ENCODE data around the gene STK24.

The STK24 gene

DNA sequence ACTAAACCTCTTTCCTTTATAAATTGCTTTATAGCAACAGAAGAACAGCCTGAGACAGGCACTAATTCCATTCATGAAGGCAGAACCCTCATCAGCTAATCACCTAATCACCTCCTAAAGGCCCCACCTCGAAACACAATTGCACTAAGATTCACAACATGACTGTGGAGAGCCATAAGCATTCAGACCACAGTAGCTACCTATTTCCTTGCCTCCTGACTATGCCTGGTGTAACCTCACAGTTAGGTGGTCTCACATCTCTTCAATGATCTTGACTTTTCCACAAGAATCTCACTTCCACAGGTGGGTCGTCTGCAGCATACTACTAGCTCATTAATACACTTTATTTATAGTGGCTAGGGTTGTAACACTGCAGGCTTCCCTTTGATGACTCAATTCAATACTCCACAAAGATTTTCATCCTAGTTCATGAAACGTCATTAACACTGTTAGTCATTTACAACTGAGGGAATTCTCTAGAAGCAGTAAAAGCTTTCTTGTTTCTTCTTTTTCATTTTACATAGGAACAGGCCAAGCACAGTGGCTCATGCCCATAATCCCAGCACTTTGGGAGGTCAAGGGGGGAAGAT, 27.1 kb downstream of the STK24 start:
- DNase-seq, result peak; percentile 62

DNA sequence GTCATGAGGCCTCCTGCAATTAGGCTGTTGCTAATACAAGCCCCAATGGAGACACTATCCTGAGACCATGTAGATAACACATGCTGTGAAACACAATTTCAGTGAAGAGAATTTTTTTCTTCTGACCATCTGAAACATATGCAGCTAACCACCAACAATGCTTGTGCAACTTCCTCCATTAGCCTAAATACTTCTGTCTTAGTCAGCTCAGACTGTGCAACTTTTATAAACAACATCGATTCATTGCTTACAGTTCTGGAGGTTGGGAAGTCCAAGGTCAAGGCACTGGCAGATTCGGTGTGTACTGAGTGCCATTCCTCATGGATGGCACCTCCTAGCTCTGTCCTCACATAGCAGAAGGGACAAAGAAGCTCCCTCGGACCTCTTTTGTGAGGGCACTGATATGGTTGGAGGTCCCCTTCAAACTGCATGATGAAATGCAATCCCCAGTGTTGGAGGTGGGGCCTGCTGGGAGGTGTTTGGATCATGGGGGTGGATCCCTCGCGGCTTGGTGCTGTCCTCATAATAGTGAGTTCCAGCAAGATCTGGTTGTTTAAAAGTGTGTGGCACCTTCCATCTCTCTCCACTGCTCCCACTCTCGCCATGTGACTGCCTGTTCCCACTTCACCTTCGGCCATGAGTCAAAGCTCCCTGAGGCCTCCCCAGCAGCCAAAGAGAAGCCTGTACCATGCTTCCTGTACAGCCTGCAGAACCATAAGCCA, 27.7 kb downstream of the STK24 start:
- DNase-seq, result no peak

DNA sequence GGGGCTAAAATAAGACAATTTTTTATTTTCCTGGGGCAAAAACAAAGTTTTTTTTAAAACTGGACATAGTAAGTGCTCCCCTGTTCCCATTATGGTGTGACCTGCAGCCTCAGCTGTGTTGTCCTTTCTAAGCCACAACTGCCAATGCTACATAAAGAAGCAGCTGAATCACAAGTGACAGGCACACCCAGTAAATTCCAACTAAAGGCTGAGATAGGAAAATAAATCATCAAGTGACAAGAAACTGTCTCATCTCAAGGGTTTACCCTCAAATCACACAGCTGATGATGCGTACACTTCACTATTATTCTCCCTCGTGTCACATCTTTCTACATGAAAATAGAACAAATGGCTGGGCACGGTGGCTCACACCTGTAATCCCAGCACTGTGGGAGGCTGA, 28.7 kb downstream of the STK24 start:
- DNase-seq, result no peak

DNA sequence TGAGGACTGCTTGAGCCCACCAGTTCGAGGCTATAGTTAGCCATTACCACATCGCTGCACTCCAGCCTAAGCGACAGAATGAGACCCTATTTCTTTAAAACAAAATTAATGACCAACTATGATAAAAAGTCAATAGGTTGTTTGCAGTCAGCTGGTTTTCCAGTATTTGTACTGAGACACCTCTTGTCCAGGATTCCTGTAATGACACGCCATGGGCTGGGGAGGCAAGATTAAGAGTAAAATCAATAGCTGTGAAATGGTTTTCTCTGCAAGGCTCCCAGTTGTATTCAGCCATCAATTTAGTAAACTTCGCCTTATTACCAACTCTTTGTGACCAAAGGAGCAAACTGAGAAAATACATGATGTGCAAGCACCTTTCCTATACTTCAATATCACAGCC, 29.5 kb downstream of the STK24 start:
- no peak for DNase-seq

DNA sequence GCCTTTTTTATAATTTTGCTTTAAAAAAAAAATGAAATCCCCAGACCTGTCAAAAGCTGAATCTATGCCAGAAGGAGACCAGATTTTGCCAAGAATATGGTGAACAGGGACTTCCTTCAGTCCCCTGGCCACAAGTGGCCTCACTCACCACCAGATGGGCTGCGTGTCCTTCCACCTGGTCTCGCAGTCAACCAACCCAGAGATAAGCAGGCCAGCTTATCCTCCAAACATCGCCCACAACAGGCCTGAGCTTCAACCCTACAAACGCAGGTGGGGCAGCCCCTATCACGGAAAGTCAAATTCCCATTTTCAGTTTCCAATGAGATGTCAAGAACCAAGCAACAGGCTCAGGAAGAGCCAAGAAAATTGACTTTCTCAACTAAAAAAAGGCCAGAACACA, 30.5 kb downstream of the STK24 start:
- DNase-seq, result no peak

DNA sequence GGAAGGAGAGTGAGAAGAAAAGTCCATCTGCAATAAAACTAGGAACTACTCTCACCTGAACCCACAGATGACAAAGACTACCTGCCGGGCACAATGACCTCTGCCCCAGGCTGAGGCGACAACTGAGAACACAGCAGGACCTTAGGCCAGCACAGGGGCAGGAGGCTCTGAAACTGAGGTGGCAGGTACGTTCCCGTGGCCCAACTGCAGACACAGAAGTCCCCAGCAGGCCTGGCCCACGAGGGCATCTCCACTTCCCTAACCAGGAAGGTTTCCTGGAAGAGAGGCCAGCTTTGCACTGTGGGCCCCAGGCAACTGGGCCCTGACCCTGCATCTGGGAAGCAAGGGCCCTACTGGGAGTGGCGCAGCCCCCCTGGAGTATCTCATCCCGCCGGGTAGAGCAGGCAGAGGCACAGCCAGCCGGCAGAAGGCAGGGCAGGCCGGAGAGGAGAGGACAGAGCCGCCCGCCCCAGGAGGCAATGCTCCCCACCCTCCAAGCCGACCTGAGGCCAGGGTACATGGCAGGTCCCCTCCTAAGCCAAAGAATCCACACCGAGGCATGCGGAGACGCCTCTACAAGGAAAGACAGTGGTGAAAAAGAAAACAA, 32.7 kb downstream of the STK24 start:
- no peak for DNase-seq

GRCh38 chr13:98543378-98544103, 33.4 kb downstream of the STK24 start:
- DNase-seq, result no peak

- DNase-seq, result peak; percentile 45
These were observed 34.1 kb downstream of the STK24 start for GRCh38 chr13:98542568-98543377.

DNA sequence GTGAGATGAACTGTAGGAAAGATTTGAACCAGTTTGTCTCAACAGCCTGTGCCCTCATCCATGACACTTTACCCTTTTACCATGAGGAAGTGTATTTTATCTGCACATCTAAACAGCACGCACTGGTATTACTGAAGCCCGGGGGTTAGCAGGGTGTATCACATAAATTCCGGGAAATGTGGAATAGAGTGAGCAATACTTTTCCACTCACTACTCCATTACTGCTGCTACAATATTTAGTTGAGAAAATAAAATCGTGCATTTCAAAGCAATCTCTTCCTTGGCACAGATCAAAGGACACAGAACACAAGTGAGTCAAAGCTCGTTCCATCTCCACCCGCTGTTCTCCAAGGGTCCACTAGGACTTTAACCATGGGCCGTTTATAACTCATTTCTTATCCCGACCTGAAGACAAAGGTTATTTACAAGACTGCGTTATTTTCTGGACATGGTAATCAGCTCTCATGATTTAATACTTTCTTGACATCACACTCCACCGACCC, 35.2 kb downstream of the STK24 start:
- DNase-seq, result no peak

- no peak for DNase-seq
These were observed 35.7 kb downstream of the STK24 start for GRCh38 chr13:98541191-98541590.

- no peak for DNase-seq
These were observed 36.4 kb downstream of the STK24 start for GRCh38 chr13:98540476-98540875.

DNA sequence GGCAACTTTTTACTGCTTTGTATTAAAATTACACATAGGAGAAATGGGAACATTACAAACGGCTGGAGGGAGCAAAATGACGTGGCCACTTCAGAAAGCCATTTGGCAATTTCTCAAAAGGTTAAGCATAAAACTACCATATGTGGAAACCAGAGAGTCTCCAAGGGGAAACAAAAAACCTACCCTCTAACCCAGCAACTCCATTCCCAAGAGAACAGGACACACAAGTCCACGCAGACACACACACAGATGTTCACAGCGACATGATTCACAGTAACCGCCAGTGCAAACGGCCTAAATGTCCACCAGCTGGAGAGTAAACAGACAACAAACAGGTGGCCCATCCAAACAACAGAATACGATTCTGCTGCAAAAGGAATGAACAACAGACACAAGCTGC, 37.2 kb downstream of the STK24 start:
- DNase-seq, result no peak

- DNase-seq, result no peak
These were observed 38.0 kb downstream of the STK24 start for GRCh38 chr13:98538876-98539275.

- no peak for DNase-seq
These were observed 39.2 kb downstream of the STK24 start for GRCh38 chr13:98537740-98538139.

DNA sequence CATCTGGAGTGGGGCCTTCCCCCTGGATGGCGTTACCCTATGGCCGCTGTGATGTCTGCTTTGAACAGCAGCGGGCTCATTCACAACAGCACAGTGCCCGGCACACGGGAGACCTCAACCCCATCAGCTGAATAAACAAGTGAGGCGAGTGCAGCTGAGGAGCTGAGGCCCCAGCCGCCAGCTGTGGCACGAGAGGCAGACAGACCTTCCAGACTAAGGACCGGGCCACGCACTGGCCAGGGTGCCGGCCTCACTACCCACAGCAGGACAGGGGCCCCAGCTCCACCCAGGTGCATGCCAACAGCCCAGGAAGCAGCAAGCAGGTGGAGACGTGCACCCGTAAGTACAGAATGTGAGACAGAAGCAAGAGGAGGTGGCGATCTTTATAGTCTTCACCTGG, 39.6 kb downstream of the STK24 start:
- DNase-seq, result no peak

- DNase-seq, result no peak
These were observed 40.2 kb downstream of the STK24 start for GRCh38 chr13:98536729-98537128.

DNA sequence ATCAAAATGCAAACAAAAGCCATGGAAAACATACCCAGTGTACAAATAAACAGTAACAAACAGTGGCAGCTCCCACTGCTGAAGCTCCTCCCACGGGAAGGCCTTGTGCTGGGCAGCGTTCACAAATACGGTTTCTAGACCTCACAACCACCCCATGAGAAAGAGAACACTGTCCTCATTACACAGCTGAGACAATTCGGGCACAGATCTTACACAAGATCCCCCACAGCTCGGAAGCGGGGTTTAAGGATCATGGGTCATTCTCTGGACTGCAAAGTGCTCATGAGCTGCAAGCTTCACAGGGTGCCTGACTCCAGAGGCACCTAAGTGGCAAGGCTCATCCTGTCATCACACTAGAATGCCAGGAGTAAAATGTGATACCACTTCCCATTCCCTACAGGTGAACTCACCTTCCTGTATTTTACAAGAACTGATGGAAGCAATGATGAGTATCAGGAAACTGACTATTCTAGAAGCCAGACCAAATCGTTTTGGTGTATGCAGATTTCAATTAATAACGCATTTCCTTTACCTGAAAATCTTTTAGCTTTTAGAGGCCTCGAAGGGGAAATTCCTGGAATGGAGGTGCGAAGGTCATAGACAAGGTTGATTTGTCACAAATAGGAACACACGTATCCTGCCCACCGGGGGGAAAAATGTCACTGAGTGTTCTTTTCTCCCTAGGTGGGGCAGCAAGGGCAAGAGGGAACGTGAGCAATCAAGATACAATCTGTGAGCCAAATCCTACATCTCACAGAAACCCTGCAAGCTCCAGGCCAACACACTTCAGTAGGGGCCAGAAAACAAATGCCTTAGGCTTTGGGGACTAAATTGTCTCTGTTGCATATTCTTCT, 41.2 kb downstream of the STK24 start:
- DNase-seq, result no peak

- DNase-seq, result no peak
These were observed 42.1 kb downstream of the STK24 start for GRCh38 chr13:98534821-98535220.

GRCh38 chr13:98533912-98534311, 43.0 kb downstream of the STK24 start:
- DNase-seq, result no peak

GRCh38 chr13:98532254-98532653, 44.7 kb downstream of the STK24 start:
- DNase-seq, result no peak

DNA sequence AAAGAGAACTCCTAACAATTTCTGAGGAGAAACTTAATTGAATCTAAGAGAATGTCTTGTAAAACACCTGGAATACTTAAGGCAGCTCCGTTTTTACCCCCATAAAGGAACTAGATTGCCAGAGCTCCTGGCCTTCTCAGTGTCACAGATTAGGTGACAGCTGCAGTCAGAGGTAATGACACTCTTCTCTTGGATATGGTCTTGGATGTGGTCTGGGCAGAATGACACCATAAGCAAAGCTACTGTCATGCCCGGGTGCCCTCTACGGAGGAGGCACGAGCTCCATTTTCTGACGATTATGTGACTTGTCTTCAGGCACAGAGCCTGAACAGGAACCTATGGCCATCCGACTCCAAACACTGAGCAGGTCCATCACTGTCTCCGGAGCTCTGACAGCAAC, 46.7 kb downstream of the STK24 start:
- DNase-seq, result no peak

DNA sequence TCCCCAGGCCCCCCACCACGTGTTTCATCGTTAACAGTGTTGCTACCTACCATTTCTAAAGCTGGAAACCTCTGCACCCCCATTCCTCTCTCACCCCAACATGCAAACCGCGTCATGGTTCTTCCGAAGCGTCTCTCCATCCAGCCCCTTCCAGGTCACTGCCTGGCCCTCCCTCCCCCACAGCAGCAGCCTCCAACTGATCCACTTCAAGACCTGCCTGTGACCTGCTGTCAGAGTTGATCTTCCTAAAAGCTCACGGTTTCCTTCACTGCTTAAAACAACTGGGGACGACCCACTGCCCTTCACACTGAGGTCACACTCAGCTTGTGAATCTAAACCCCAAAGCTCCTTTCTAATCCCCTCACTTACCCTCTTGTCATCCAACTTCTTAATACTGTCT, 47.7 kb downstream of the STK24 start:
- DNase-seq, result no peak
